Left renal pelvis (tissue), 4 donors: Measurements from ENCODE around the gene ADGRV1. TPM values are rescaled to one million over a fixed set of nuclear protein-coding genes. Genes with fewer than 3 reads are reported as not detected.

Experiments
- DNase-seq, 4 donors: peaks; one replicate each; pipeline ENCODE4 v3.0.0-alpha.2; 2013; ENCODE audit warnings: low read depth in 4 of 4, low spot score in 3 of 4
- polyA plus RNA-seq, 4 donors: library from polyadenylated mRNA; unstranded; fragments of 120-200 nt; gene quantifications; one replicate each; pipeline ENCODE4 v1.2.1, GENCODE V29; 2013; ENCODE audit not compliant: insufficient read length in 4 of 4

The ADGRV1 gene
- polyA plus RNA-seq, 4 donors, result 1.7 to 12.8 (median 11.5) TPM

DNA sequence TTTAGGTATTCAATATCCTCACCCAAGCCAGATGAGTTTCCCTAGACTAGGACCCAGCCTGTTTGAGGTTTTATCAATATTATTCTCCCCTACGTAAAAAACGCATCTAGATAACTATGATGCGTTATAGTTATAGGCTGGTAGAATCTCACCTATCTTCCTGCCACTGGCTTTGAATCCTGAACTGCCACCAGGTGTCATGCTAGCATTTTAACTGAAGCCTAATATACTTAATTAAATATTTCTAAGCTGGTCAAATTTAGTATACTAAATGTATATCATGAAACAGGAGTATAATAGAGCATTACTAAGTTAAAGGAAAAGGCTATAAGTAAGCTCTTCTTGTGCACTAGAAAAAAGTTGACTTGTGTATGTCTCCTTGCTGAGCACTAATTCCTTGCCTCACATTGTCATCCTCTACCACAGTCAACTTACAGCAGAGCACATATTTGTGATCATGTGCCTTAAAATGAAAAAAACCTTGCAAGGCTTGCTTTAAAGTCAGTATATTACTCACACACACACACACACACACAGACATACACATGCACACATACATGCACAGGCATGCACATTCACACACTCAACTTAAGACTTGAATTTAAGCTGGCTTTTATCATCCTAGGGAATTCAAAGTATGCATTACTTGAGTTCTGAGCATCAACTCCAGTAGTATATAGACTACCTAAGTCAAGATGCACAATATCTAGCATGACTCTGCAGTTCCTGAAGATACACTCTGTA lies 303.4 kb downstream of the ADGRV1 start:
- DNase-seq, result no peak

DNA sequence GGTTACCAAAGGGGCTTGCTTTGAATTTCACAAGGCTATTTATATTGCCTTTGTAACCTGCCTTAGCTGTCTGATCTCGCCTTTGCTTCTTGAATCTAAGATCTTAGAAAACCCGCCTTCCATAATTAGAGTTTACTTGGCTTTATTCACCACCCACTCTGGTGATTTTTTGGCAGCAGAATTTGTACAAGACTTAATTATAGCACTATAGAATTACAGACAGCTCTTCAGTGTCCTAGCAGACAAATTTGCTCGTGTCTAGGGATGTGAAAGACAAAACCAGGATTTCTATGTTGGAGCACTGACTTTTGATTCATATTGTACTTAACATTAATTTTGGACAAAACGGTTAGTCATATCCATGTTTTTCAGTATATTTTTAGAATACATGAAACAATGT lies 306.6 kb downstream of the ADGRV1 start:
- no peak for DNase-seq

DNA sequence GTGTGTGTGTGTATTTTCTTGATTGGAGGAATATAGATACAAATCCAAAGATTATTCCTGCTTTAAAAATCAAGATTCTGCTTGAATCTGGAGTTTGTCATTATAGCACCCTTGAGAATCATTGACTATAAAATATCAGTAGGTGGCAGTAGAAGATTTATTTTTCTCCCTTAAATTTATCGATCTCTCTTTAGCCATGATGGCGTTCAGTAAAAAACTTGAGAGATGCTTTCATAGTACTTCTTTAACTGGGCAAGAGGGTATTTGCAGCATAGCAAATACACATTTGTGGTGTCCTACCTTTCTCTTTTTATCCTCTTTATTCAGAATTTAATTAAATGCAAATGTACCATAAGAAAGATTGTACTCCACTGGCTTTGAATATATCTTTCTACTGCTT lies 307.7 kb downstream of the ADGRV1 start:
- DNase-seq, result no peak

DNA sequence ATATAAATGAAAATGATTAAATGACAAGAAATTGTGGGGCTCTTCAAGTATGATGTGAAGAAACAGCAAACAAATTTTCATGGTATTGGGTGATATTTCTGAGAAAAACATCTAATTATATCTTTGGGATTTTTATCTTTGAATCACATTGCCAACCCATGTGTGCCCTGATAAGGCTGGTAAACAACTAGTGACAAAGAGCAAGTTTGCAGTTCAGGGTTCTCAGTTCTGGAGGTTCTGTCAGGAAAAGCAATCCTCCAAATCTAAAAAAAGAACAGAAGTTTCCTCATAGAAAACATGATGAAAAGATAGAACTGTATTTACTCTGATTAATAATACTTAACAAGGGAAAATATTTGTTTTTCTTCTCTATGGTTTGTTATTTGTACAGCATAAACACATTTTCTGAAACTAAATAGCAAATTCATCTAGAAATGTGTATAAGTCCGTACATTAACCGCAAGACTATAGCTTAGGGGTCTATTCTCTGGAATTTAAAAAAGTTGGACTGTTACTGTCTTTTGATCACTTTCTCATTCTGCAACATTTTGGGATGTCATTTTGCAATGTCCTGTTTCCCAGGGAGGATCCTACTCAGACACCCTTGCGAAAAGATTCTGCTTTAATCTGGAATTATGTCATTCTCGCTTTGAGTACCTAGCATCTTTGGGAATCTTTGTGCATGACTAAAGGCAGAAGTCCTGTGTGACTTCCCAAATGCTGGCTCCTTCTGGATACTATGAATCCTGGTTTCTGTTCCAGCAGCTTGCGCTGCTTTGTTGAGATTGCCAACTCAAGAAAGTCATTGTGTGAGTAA lies 308.5 kb downstream of the ADGRV1 start:
- no peak for DNase-seq

DNA sequence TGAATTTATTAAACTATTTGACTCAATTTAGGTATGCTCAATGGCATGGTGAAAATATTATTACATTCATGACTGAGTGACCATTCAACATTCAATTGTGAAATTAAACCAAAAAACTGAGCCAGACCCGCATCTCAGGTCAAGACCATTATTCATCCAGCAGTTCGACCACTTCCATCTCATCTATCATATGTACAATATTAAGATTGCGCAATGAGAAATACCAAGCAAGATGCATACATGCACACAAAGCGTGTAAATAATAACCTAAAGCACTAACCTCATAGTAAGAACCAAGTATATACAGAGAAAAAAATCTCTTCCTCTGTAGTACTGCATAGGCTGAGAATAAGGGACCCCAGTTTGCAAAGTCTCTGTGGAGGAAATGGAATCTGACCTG lies 310.2 kb downstream of the ADGRV1 start:
- no peak for DNase-seq

GRCh38 chr5:90871391-90871991 lies 312.9 kb downstream of the ADGRV1 start:
- no peak for DNase-seq

DNA sequence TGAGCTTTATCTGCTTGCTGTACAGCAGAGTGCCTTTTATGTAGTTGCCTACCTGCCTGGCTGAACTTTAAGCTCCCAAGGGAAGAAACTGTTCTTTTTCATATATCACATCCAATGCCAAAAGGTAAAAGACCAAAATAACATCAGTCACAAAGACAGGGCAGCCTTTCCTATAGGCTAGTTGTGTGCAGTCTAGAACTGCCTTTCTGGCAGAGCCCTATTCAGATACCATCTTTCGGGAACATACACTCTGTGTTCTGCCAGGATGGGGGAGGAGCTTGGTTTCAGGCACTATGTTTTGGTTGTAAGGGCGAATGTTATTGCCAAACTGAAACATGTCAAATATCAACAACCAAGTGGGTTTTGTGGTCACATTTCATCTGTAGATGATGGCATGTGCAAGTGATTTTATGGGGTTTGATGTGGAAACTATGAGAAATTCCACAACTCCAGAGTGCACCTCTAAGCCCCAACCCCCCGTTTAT lies 314.5 kb downstream of the ADGRV1 start:
- DNase-seq, result no peak

GRCh38 chr5:90874066-90874465 lies 315.5 kb downstream of the ADGRV1 start:
- DNase-seq, result no peak

GRCh38 chr5:90875456-90875855 lies 316.9 kb downstream of the ADGRV1 start:
- no peak for DNase-seq

GRCh38 chr5:90876366-90876765 lies 317.8 kb downstream of the ADGRV1 start:
- DNase-seq, result no peak

- DNase-seq, result no peak
These were observed 318.5 kb downstream of the ADGRV1 start for GRCh38 chr5:90877049-90877448.

- DNase-seq, result no peak
These were observed 319.5 kb downstream of the ADGRV1 start for GRCh38 chr5:90878081-90878480.

DNA sequence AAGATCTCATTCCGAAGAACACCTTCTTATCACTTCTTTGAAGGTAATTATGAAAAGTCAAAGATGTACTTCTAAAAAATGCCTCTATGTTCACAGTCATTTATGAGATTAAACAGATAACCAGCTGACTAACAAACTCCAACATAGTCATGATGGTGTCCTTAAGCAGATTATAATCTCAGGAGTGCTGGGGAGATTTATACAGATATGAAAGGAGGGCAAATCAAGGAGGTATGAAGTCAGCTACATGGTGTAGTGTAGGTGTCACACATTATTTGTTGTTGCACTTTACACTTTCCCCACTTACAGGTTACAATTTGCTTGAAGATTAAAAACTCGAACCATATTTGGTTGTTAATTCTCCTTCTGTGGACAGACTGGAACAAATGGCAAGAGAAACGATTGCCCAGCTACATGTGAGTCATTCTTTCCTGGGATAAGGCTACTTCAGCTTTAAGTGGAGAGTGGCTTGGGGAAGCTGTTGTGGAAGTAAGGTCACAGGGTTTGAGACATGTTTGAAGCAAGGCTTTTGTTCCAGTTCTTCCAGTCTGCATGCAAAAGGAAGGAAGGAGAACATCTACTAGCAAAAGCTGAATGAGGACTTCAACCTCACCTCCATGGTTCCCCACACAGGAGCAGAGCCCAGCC lies 320.1 kb downstream of the ADGRV1 start:
- DNase-seq, result no peak

GRCh38 chr5:90881626-90882150 lies 323.1 kb downstream of the ADGRV1 start:
- no peak for DNase-seq

- DNase-seq, result no peak
These were observed 323.9 kb downstream of the ADGRV1 start for GRCh38 chr5:90882448-90882847.

DNA sequence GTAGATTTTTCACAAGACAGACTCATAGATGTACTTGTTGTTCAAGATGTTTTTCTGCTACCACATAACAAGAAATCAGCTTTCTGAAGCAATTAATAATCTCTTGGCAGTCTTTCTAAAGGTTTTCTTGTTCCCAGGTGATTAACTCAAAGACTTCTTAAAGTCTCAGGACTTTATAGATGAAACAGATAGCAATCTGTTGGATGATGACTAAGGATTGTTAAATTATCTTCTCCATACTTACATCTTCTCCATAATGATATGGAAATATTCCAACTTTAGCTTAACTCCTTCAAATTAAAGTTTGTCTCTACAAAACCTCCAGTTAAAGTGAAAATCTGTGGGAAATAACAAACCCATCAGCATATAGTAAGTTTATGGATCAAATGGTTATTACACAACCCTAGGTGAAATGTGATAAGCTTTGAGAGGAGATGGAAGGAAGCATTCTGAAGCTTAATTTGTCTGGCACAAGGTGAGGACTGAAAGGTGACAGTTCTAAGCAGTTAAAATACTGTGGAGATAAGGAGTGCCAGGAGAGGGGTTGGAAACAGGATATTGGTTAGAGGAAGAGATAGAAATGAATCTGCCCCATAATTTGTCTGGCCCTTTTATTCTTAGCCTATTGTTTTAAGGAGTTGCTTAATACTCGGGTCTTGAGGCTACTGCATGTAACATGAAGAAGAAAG lies 326.7 kb downstream of the ADGRV1 start:
- DNase-seq, result no peak

DNA sequence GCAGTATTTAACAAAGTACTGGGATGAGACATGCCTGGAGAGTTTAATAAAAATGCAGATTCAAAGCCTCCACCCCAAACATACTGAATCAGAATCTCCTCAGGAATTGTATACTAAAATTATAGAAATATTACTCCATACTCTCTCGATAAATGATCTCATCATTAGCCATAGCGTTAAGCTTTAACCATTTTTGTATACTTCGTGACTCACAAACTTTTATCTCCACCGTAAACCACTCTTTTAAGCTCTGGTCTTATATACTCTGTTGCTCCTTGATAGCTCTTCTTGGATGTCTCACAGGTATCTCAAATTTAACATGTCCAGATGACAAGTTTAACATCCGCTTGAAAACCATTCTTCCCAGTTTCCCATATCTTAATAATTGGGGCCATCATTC lies 327.8 kb downstream of the ADGRV1 start:
- DNase-seq, result no peak

DNA sequence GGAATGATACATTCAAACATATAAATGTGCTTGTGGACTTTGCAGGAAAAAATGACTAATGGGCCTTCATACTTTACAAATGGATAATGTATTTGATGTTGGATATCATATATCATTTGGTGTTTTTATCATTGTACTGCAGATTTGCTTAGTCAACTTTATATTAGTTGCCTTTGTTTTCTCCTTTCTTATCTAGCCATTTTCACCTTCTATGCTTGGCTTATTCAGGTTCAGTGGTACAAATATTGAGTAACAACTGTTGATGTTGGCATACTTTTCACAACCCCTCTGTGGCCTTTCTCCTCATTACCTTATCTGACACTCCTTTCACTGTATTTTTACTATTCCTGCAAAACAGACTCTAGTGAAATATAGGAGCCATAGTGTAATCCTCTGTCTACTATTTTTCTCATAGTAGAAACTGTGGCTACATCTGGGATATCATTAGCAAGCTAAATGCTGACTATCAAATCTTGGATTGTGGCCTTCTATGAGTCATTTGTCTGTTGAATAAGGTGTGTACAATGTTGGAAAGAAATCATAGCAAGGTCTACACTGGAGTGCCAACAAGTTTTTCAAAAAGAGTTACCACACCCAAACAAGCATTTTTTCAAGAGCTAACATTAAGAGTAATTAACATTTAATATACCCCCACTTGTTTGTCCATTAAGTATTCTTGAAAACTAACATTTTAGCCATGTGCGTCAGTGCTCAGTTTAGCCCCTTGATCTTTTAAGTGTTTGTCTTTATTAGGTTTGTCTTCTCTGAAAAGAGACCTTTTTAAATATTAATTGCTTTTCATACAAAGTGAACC lies 330.1 kb downstream of the ADGRV1 start:
- no peak for DNase-seq

GRCh38 chr5:90889325-90889600 lies 330.7 kb downstream of the ADGRV1 start:
- no peak for DNase-seq

GRCh38 chr5:90890180-90890579 lies 331.6 kb downstream of the ADGRV1 start:
- no peak for DNase-seq
